HL-60 (cell line): ENCODE measurements around the gene GTPBP6.

Experiments used
- GABPA ChIP-seq: IDR thresholded peaks from 2 replicates; pipeline ENCODE4 v1.6.1; 2012; ENCODE audit warnings: low read depth
- POLR2AphosphoS5 ChIP-seq: IDR thresholded peaks from 2 replicates; pipeline ENCODE4 v1.6.1; 2012; ENCODE audit warnings: low read depth
- SPI1 ChIP-seq: IDR thresholded peaks from 2 replicates; pipeline ENCODE4 v1.6.1; 2012; ENCODE audit warnings: low read depth, mild to moderate bottlenecking, borderline replicate concordance
- TF ChIP-seq, protein P1 (sequence below): IDR thresholded peaks from one replicate; pipeline ENCODE4 v1.5.1; 2011; ENCODE audit warnings: low read length, control low read depth, inconsistent platforms; ENCODE audit not compliant: insufficient read depth

DNA sequence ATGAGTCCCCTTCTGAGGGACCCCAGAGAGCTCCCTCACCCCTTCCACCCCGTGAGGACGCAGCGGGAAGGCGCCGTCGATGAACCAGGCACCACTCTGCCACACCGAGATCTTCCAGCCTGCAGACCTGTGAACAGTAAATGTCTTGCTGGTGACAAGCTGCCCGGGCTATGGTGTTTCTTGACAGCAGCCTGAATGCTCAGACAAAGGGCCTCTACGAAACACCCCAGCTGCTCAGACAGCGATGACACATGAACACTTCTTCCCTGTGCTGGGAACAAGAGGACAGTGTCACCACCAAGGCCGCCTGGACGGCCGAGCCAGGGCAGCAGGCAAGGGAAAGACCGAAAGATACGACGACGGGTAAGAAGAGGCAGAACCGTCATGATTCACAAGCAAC, 30.6 kb upstream of the GTPBP6 start:
- TF ChIP-seq, protein P1, sequence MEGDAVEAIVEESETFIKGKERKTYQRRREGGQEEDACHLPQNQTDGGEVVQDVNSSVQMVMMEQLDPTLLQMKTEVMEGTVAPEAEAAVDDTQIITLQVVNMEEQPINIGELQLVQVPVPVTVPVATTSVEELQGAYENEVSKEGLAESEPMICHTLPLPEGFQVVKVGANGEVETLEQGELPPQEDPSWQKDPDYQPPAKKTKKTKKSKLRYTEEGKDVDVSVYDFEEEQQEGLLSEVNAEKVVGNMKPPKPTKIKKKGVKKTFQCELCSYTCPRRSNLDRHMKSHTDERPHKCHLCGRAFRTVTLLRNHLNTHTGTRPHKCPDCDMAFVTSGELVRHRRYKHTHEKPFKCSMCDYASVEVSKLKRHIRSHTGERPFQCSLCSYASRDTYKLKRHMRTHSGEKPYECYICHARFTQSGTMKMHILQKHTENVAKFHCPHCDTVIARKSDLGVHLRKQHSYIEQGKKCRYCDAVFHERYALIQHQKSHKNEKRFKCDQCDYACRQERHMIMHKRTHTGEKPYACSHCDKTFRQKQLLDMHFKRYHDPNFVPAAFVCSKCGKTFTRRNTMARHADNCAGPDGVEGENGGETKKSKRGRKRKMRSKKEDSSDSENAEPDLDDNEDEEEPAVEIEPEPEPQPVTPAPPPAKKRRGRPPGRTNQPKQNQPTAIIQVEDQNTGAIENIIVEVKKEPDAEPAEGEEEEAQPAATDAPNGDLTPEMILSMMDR = no peak
- TF ChIP-seq POLR2AphosphoS5 (no peak), SPI1 (no peak), GABPA (no peak)
